ENCODE results near the gene TMBIM6.

Gene TMBIM6

DNA sequence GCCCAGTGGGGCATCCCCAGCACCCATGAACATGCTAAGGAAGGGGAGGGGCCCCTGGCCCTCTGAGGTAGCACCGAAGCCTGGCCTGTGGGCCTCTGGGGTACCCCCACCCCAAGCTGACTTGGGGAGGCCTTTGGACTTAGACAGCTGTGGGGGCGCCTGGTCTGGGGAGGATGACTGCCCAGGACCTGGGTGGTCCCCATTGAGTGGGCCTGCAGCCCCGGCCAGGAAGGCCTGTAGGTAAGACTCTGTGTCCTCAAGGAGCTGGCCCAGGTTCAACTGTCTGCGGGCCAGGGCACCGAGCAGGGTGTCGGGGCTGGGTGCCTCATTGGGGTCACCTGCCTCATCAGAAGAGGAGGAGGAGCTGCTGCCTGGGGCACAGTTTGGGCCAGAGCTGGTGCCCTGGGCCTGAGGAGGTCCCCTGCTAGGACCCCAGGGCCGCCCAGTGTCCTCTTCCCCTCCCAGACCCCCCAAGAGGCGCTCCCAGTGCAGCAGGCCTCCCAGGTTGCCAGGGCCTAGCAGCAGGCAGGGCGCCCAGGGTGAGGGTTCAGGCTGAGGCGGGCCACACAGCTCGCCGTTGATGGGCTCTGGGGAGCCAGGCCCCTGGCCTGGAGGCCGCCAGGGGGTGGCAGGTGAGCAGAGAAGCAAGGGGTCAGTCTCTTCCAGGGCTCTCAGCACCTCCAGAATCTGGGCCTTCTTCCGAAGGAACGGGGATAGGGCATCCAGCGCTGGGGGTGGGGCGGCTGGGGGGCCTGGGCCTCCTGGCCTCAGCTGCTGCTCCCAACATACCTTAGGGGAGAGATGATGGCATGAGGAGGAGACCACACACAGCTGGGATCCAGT, 55.5 kb downstream of the TMBIM6 start:
- DNase-seq (ENCODE audit: low spot score), result no peak

- DNase-seq (ENCODE audit: low spot score), result no peak
Measured at GRCh38 chr12:49797449-49797776, 56.1 kb downstream of the TMBIM6 start.

- DNase-seq (ENCODE audit: low spot score), result no peak
Measured at GRCh38 chr12:49798248-49798647, 56.9 kb downstream of the TMBIM6 start.

DNA sequence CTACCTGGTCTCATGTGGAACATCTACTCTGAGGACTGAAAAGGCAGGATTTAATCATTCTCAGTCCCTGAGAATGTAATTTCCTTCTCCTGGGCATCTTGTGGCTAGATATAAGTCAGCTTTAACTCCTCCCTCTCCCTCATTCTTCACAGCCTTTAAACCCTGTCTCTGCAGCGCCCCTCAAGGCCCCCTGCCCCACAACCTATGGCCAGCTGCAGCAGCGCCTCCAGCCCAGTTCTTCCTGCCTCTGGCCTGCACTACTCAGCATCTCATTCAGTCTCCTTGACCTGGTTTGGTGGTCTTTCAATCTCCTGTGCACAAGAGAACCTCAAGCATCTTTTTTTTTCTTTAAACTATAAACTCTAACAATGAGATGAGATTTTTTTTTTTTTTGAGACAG, 57.6 kb downstream of the TMBIM6 start:
- no peak for DNase-seq (ENCODE audit: low spot score)

GRCh38 chr12:49800421-49801140, 59.2 kb downstream of the TMBIM6 start:
- no peak for DNase-seq (ENCODE audit: low spot score)

- no peak for DNase-seq (ENCODE audit: low spot score)
Measured at GRCh38 chr12:49801141-49802063, 60.0 kb downstream of the TMBIM6 start.

GRCh38 chr12:49803693-49804450, 62.5 kb downstream of the TMBIM6 start:
- DNase-seq (ENCODE audit: low spot score), result no peak

- no peak for DNase-seq (ENCODE audit: low spot score)
Measured at GRCh38 chr12:49804821-49805220, 63.5 kb downstream of the TMBIM6 start.

DNA sequence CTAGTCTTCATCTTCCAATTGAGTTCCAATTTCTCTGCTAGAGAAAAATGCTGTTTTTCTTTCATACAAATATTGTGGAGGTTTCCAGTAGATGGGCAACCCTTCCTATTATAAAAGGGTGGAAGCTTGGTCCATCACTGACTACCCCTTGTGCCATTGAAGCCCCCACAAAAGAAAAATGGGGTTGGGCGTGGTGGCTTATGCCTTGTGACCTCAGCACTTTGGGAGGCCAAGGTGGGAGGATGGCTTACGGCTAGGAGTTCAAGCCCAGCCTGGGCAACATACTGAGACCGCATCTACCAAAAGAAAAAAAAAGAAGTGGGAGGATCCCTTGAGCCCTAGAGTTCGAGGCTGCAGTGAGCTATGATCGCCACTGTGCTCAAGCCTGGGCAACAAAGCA, 64.1 kb downstream of the TMBIM6 start:
- DNase-seq (ENCODE audit: low spot score), result no peak

DNA sequence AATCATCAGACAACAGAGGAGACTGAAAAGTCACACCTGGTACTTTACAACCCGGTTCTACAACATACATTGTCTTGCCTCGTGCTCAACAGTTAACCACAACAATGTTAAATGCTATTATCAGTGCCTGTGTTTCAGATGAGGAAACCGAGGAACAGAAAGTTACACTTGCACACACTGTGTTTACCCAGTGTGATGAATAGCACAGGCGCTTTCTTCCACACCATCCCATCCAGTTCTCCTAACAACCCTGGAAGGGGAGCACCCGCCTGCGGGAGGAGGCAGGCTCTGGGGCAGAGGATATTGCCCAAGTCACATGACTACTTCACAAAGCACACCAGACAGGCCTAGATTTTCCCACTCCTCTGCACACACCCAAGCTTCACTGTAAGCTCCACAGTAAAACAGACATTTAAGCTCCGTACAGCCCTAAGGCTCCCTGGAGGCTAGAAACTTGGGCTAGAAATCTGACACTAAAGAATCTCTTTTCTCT, 65.0 kb downstream of the TMBIM6 start:
- DNase-seq (ENCODE audit: low spot score), result no peak

DNA sequence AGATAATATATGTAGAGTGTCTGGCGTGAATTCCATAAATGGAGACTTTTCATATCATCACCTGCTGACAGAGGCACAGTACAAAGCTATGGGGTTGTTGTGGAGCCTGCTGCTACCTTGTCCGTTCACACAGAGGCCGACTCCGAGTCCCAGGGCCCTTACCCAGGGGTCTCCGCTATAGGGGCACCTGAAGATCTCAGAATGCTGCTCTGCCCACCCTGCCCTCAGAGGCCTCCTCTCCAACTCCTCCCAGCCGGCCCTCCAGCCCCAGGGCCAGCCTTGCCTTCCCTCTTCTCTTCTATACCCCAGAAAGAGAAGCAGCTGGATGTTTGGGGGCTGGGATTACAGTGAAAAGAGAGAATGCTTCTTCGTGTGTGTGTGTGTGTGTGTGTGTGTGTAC, 65.5 kb downstream of the TMBIM6 start:
- DNase-seq (ENCODE audit: low spot score), result no peak

DNA sequence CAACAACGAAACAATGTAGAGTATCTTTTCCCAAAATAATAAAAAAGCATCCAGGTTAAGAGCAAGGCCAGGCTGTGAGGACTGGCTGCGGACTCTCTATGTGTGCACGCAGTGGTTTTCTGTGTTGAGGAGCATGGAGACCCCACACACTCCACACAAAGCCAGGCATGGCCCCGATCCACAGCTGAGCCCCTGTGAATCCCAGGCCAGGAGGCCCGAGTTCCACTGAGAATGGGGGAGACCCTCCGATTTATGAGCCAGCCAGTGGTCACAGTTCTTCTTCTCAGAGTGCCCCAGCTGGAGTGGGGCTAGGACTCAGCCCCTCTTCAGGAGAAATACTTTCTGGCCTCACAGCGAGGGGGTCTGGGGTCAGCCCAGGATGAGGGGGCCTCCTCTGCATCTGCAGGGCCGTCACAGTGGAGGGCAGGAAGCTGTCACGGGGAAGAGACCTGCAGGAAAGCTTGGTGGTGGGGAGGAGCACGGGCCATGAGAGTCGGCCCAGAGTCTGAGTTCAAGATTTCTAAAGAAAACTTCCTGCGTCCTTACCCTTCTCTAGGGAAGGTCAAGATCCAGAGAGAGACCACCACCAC, 66.7 kb downstream of the TMBIM6 start:
- no peak for DNase-seq (ENCODE audit: low spot score)

GRCh38 chr12:49808686-49809380, 67.5 kb downstream of the TMBIM6 start:
- no peak for DNase-seq (ENCODE audit: low spot score)

DNA sequence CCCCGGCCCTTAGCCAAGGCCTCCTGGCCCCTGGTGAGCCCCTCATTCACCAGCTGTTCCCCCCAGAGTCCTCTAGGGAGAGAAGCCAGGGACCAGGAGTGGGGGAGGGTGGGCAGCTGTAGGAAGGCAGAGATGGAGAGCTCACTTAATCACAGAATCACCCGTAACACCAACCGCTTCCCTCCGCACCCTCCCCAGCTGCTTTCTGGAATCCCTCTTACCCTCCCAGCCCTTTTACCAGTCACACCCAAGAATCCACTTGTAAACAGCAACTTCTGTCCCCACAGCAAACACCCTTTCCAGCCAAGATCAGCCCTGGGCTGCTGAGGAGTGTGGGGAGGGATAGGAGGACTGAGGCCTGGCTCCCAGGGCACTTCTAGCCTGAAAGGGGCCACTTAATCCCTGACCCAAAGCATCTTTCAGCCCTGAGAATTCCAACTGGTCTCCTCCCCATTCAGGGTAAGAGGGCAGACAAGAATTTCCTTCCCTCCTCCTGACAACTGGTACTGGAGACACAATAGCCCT, 68.1 kb downstream of the TMBIM6 start:
- DNase-seq (ENCODE audit: low spot score), result peak; percentile 48

DNA sequence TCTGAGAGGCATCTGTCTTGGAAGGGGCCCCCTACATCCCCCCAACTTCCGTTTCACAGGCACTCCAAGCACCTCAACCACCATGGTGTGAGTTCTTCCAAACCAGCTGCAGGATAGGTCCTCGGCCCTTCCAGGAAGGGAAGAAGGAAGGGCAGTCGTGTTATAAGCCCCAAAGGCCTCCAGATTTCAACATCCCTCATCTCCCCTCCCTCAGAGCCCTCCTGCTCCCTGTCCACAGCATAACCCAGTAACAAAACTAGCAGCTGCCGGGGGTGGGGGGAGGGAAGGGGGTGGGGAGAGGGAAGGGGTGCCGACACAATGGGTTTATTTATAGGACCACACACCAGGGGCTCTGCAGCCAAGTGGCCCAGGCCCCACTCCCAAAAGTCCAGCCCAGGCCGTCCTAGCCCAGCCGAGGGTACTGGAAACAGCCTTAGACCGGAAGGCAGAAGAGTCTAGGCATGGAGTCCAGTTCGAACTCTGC, 68.6 kb downstream of the TMBIM6 start:
- DNase-seq (ENCODE audit: low spot score), result no peak

DNA sequence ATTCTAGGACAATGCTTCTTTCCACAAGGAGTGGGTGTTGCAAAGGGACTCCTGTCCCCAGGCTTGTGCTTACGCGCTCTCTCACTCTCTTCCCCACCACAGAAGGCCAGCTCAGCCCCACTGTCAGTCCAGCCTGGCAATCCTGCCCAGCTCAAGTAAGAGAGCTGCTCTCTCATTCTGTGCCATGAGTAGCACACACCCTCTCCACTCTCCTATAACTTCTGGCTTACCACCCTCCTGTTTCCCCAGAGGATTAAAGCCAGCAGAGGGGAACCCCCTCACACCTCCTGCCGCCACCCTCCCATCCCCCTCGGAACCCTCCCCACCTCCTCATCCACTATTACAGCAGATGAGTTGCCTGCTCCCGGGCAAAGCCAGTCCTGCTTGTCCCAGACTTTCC, 69.8 kb downstream of the TMBIM6 start:
- DNase-seq (ENCODE audit: low spot score), result peak; percentile 2

GRCh38 chr12:49811961-49812401, 70.6 kb downstream of the TMBIM6 start:
- DNase-seq (ENCODE audit: low spot score), result no peak

DNA sequence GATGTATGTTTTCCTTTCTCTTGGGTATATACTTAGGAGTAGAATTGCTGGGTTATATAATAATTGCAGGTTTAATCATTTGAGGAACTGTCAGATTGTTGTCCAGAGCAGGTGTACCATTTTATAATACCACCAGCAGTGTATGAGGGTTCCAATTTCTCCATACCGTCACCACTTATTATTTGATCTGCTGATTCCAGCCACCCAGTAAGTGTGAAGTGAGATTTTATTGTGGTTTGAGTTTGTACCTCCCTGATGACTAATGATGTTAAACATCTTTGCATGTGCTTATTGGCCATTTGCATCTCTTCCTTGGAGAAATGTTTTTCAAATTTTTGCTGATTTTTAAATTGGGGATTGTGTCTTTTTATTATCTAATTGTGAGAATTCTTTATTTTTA, 71.8 kb downstream of the TMBIM6 start:
- no peak for DNase-seq (ENCODE audit: low spot score)

Data from GM03348 (cell line).